Measurements from ENCODE around the gene NLRP9.

NLRP9 gene

GRCh38 chr19:55703790-55704215, 34.4 kb downstream of the NLRP9 start:
- no peak for DNase-seq

GRCh38 chr19:55702131-55702627, 36.0 kb downstream of the NLRP9 start:
- DNase-seq = no peak

GRCh38 chr19:55700813-55701212, 37.4 kb downstream of the NLRP9 start:
- no peak for DNase-seq

GRCh38 chr19:55699221-55699620, 39.0 kb downstream of the NLRP9 start:
- DNase-seq = no peak

GRCh38 chr19:55698256-55698655, 39.9 kb downstream of the NLRP9 start:
- DNase-seq = no peak

GRCh38 chr19:55697698-55698097, 40.5 kb downstream of the NLRP9 start:
- no peak for DNase-seq

GRCh38 chr19:55697069-55697440, 41.1 kb downstream of the NLRP9 start:
- DNase-seq = no peak

GRCh38 chr19:55696301-55697068, 41.7 kb downstream of the NLRP9 start:
- no peak for DNase-seq

GRCh38 chr19:55695511-55696290, 42.5 kb downstream of the NLRP9 start:
- DNase-seq = no peak

GRCh38 chr19:55694656-55695491, 43.3 kb downstream of the NLRP9 start:
- no peak for DNase-seq

GRCh38 chr19:55694241-55694655, 44.0 kb downstream of the NLRP9 start:
- no peak for DNase-seq

GRCh38 chr19:55693336-55693974, 44.7 kb downstream of the NLRP9 start:
- DNase-seq = no peak

GRCh38 chr19:55692681-55693081, 45.5 kb downstream of the NLRP9 start:
- DNase-seq = no peak

- DNase-seq = no peak
Measured at GRCh38 chr19:55691561-55692481, 46.4 kb downstream of the NLRP9 start.

GRCh38 chr19:55690769-55691545, 47.2 kb downstream of the NLRP9 start:
- DNase-seq = no peak

- no peak for DNase-seq
Measured at GRCh38 chr19:55690109-55690768, 48.0 kb downstream of the NLRP9 start.

- DNase-seq = no peak
Measured at GRCh38 chr19:55689411-55690108, 48.6 kb downstream of the NLRP9 start.

GRCh38 chr19:55688422-55689218, 49.6 kb downstream of the NLRP9 start:
- no peak for DNase-seq

Measured in KG1 (cell line).